Fibroblast of upper back skin (primary cell): Measurements from ENCODE around the gene SPRY4.
"Not testable (repeated sequence)": the region's sequence is repeated elsewhere in the genome, so short reads cannot be mapped to it uniquely, and the experiment has no call there.

Source experiments
- DNase-seq: peaks from one replicate; pipeline ENCODE4 v3.0.0-alpha.2; 2013

The SPRY4 gene, protein sequence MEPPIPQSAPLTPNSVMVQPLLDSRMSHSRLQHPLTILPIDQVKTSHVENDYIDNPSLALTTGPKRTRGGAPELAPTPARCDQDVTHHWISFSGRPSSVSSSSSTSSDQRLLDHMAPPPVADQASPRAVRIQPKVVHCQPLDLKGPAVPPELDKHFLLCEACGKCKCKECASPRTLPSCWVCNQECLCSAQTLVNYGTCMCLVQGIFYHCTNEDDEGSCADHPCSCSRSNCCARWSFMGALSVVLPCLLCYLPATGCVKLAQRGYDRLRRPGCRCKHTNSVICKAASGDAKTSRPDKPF

GRCh38 chr5:142324871-142325724 lies at the start of gene SPRY4:
Gene SPRY4 (minus strand): TSS chr5:142325021. CDS start chr5:142315108, 9,913 bp downstream.
- DNase-seq = peak; percentile 99

DNA sequence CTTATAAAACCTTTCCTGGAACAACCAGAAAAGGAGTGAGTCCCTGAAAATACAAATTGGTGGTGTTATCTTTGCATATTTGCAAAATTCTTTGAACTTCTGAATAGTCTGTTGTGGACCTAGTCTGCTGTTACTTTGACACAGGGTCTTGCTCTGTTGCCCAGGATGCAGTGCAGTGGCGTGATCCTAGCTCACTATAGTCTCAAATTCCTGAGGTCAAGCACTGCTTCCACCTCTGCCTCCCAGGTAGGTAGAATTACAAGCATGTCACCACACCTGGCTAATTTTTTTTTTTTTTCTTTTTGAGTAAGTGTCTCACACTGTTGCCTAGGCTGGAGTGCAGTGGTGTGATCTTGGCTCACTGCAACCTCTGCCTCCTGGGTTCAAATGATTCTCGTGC lies 43.7 kb upstream of the SPRY4 start:
- DNase-seq = no peak

DNA sequence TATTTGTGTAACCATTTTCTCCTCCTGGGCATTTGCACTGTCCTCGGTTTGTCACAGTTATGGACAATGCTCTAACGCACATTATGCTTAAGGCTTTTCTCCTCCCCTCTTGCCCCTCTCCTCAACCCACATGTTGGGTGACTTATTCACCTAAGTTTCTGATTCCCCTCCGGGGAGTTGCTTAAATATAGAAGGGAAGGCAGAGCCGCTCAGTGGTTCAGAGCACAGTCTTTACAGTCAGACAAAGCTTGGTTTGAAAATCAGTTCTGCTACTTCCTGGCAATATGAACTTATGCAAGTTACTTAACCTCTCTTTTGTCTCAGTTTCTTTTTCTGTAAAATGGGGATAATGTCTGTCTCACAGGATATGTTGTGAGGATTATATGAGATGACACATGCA lies 41.2 kb upstream of the SPRY4 start:
- DNase-seq = no peak

DNA sequence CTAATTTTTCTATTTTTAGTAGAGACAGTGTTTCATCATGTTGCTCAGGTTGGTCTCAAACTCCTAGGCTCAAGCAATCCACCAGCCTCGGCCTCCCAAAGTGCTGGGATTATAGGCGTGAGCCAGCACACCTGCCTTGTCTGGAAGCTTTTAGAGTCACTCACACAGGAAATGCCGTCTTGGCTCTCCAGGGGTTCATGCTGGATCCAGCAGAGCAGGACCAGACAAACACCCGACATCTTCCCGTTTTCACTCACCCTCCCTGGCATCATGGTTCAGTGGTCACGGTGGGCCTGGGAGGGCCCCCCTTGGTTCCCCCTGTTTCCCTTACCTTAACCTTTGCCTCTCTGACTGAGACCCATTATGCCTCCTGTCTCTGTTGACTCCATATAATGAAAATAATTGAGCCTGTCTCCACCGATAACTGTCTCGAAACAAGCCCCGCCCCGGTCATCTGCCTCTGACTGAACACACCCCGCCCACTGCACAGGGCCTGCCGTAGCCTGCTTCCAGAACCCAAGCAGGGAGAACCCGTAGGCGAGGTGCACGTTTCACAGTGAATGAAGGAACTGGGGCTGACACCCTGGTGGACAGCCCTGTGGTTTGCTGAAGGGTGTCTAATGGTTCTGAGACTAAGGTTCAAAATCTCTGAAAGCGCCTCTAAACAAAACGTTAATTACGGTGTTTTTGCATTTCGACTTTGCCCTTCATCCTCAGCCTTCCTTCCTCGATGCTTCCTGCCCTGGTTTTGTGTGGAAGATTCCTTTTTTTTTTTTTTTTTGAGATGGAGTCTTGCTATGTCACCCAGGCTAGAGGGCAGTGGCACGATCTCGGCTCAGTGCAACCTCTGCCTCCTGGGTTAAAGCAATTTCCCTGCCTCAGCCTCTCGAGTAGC lies 39.7 kb upstream of the SPRY4 start:
- DNase-seq = no peak

GRCh38 chr5:142363619-142363963 lies 38.8 kb upstream of the SPRY4 start:
- no peak for DNase-seq

- not testable (repeated sequence) for DNase-seq
Measured at GRCh38 chr5:142362193-142362592, 37.4 kb upstream of the SPRY4 start.

GRCh38 chr5:142360607-142361120 lies 35.8 kb upstream of the SPRY4 start:
- DNase-seq = peak; percentile 47

DNA sequence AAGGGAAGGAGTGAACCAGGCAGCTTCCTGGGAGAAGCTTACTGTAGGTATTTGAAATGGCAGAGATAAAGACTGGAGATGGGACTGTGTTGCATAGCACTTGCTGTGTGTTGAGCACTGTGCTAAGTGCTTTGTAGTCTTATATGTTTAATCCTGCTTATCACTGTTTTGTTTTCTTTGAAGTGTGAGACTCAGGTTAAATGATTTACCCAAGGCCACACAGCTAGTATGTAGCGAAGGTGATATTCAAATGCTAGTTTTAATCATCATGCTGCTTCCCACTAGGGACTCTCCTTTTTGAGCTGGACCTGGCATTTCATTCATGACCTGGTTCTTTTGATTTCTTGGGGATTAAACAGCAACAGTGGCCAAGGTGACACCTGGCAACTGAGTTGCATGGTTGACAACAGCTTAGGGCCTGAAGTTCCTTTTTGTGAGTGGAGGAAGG lies 35.3 kb upstream of the SPRY4 start:
- DNase-seq = no peak

DNA sequence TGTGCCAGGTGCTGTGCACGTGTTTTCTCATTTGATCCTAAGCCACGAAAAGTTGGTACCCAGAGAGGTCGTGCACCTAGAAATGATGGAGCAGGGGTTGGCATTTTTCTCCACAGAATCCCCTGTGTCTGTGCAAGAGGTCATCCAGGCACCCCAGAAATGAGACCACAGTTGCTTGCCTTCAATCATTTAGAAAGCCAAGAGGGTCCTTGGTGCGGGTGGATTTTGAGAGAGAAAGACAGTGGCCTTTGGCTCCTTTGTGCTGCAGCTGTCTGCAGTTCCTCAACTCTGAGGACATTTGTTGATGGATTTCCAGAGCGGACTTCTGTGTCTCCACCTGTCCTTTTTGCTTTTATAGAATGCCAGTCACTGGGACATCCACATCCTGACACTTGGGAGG lies 33.8 kb upstream of the SPRY4 start:
- DNase-seq = no peak

- no peak for DNase-seq
Measured at GRCh38 chr5:142358121-142358520, 33.3 kb upstream of the SPRY4 start.

GRCh38 chr5:142357469-142358090 lies 32.8 kb upstream of the SPRY4 start:
- no peak for DNase-seq

DNA sequence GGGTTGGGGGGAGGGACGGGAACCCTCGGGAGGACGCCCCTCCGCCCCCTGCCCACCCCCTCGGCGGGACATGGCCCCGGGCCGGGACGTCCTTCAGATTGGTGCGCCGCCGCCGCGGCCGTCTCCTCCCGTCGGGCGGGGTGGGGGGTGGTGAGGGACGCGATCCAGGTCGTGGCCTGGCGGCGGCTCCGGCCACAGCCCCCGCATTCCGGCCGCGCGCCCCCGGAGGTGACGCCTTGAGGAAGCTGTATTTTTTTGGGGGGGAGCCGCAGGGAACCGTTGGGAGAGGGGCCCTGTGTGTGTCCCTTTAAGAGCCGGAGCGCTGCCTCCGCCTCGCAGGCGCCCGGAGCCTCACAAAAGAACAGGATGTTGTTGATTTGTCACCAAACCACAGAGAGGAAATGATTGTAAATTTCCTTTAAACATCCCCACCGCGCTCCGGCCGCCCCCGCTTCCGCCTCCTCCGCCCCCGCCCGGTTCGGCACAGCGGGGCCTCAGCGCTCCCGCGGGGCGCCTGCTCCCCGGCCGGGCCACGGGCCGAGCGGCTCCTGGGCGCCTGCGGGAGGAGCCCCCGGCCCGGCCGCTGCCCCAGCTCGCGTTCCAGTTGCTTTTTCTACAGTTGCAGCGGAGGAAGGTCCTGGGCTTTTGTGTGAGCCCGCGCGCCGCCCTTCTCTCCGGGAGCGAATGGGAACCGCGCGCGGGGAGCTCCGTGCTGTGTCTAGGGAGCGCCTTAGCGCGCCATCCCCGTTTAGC lies 32.1 kb upstream of the SPRY4 start:
- DNase-seq = peak; percentile 92

- DNase-seq = peak; percentile 83
Measured at GRCh38 chr5:142356349-142356715, 31.5 kb upstream of the SPRY4 start.

DNA sequence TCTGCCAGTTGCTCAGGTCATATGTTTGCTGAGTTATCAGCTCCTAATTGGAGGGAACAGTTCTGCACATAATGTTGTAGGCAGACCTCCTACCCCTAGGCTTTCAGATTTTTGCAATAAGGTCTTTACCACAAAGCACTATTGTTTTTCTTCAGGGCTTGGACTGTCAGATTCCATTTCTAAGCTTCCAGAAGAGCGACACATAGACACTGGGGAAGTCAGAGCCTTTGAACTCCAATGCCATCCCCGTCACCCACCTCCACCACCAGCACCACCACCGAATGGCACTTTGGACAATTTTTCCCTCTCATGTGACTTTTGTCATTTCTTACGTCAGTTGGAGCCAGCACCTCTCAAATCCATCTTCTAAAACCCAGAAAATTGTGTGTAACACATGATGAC lies 28.3 kb upstream of the SPRY4 start:
- DNase-seq = no peak

DNA sequence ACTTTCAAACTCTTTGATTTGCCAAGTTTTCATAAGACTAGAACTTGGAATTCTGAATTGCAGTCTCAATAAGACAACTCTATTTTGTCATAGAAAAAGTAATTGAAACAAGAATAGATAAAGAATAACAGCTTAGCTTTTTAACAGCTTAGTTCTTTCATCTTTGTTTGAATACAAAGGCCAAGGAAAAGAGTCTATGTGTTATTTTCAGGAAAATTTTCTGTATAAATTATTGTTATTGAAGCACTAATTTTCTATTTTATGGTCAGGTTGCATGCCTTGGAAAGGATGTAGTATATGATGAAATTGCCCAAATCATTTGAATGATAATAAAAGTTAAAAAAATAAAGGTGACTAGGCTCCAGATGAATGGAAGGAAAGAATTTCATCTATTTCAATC lies 25.2 kb upstream of the SPRY4 start:
- no peak for DNase-seq

DNA sequence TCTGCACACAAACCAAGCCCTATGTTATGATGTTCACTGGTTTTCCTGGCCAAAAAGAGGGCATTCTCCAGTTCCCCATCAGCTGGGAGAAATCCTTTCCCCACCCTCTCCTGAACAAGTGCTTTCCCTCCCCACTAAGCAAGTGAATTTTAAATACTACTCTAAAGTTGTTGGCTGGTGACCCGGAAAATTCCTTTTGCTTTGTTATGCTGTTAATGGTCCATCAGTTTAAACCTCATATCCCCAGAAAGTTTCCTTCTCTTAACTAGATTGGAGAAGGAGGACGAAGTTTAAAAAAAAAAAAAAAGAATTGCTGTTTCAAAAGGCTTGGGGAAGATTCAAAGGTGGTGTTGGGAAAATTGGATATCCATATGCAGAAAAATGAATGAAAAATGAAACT lies 21.9 kb upstream of the SPRY4 start:
- no peak for DNase-seq

GRCh38 chr5:142344915-142345314 lies 20.1 kb upstream of the SPRY4 start:
- DNase-seq = not testable (repeated sequence)

DNA sequence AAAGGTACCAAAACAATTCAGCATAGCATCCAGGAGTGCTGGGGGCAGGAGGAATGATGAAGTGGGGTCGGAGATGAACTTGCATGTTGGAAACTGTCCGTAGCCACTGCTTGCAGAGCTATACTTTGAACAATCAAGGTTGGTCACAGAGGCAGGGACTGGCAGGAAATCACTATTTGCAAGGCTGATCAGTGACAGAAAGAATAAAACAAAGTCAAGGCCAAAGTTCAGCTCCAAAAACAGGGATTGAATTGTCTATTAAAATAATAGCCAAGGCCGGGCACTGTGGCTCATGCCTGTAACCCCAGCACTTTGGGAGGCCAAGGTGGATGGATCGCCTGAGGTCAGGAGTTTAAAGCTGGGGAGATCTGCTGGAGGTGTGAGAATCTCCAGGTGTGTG lies 18.7 kb upstream of the SPRY4 start:
- DNase-seq = no peak

- DNase-seq = no peak
Measured at GRCh38 chr5:142342128-142342981, 17.5 kb upstream of the SPRY4 start.

DNA sequence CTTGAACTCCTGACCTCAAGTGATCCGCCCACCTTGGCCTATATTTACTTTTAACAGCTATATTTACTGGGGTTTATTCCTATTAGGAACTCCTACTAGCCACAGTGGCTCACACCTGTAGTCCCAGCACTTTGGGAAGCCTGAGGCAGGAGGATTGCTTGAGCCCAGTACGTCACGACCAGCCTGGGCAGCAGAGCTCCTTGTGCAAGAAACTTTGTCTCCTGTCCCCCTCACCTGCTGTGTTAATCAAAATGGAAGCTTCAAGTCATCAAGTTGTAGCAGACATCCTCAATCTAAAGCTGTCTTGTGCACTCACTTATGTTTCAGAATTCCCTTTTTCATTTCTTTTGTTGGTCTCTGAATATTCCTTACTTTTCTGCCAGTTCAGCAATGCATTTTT lies 15.0 kb upstream of the SPRY4 start:
- no peak for DNase-seq

GRCh38 chr5:142334538-142334937 lies 9.7 kb upstream of the SPRY4 start:
- no peak for DNase-seq
